IMR-90 (cell line): ENCODE data around the gene ACAA2. TPM values are rescaled to one million over a fixed set of nuclear protein-coding genes. Genes with fewer than 3 reads are reported as not detected.

Source experiments
- ATAC-seq: fragments of 200-7000 bp; cut with Tn5 transposase; 2 replicates; pipeline ENCODE4 v1.9.1; 2020; ENCODE audit warnings: low read depth, mild to moderate bottlenecking, moderate library complexity
- BruUV-seq: library from RNA; stranded (reverse); fragments of 400-500 nt; replicated peaks from 2 replicates; lab custom pipeline; 2021; lab: Mats Ljungman, UMichigan
- CTCF ChIA-PET: fragments of 300-600 bp; formaldehyde crosslinking; extraction: SDS; loops from one replicate; lab custom pipeline; 2021; ENCODE audit warnings: antibody characterized with exemption; lab: Yijun Ruan, JAX
- POLR2A ChIA-PET: fragments of 300-600 bp; sonication (Branson Sonifier 250); formaldehyde crosslinking; loops from one replicate; lab custom pipeline; 2022; ENCODE audit warnings: antibody characterized with exemption; ENCODE audit not compliant: unreplicated experiment; lab: Charles Lee
- DNase-seq: peaks from one replicate; pipeline ENCODE4 v3.0.0; 2013
- H2AFZ ChIP-seq: replicated peaks from 2 replicates; pipeline ENCODE3; 2013; ENCODE audit warnings: low read length, mild to moderate bottlenecking; ENCODE audit not compliant: poor library complexity
- H2AK5ac ChIP-seq: 2 replicates; pipeline ENCODE4 v1.6.1; 2013; ENCODE audit warnings: low read depth, low read length, inconsistent platforms
- H2AK9ac ChIP-seq: replicated peaks from 2 replicates; pipeline ENCODE3; 2013; ENCODE audit warnings: mild to moderate bottlenecking, low read depth, low read length, moderate library complexity; ENCODE audit not compliant: poor library complexity
- H2BK120ac ChIP-seq: 2 replicates; pipeline ENCODE4 v1.6.1; 2013; ENCODE audit warnings: low read depth, low read length, inconsistent platforms
- H2BK15ac ChIP-seq: 3 replicates; pipeline ENCODE4 v1.6.1; 2013; ENCODE audit warnings: low read depth, low read length, inconsistent platforms
- H2BK20ac ChIP-seq: 2 replicates; pipeline ENCODE4 v1.6.1; 2013; ENCODE audit warnings: low read depth, mild to moderate bottlenecking, inconsistent platforms, low read length, moderate library complexity
- H2BK5ac ChIP-seq: 2 replicates; pipeline ENCODE4 v1.6.1; 2013; ENCODE audit warnings: mild to moderate bottlenecking, low read depth, low read length, inconsistent platforms; ENCODE audit not compliant: poor library complexity, severe bottlenecking
- H3K14ac ChIP-seq: replicated peaks from 2 replicates; pipeline ENCODE4 v1.6.1; 2013; ENCODE audit warnings: low read depth, low read length, inconsistent platforms
- H3K18ac ChIP-seq: 2 replicates; pipeline ENCODE4 v1.6.1; 2013; ENCODE audit warnings: low read depth, low read length, control low read depth
- H3K23ac ChIP-seq: 2 replicates; pipeline ENCODE4 v1.6.1; 2013; ENCODE audit warnings: low read depth, low read length, inconsistent platforms
- H3K27ac ChIP-seq: 2 replicates; pipeline ENCODE4 v1.5.1; 2013; ENCODE audit warnings: mild to moderate bottlenecking, control low read depth, low read length; ENCODE audit not compliant: insufficient read depth
- H3K27me3 ChIP-seq: 2 replicates; pipeline ENCODE4 v1.6.1; 2013; ENCODE audit warnings: low read length; ENCODE audit not compliant: control insufficient read depth, insufficient read depth
- H3K36me3 ChIP-seq: 2 replicates; pipeline ENCODE4 v1.6.1; 2013; ENCODE audit warnings: low read length, mixed read lengths; ENCODE audit not compliant: control insufficient read depth, insufficient read depth
- H3K4ac ChIP-seq: 2 replicates; pipeline ENCODE4 v1.6.1; 2013; ENCODE audit warnings: low read depth, low read length, inconsistent platforms
- H3K4me1 ChIP-seq: 2 replicates; pipeline ENCODE4 v1.6.1; 2013; ENCODE audit warnings: low read length, mixed read lengths; ENCODE audit not compliant: control insufficient read depth, insufficient read depth
- H3K4me2 ChIP-seq: 2 replicates; pipeline ENCODE4 v1.6.1; 2013; ENCODE audit warnings: low read depth, mild to moderate bottlenecking, control low read depth, low read length, moderate library complexity
- H3K4me3 ChIP-seq: 2 replicates; pipeline ENCODE4 v1.5.1; 2013; ENCODE audit warnings: low read depth, mild to moderate bottlenecking, control low read depth, low read length, moderate library complexity; ENCODE audit not compliant: insufficient read depth
- H3K56ac ChIP-seq: 2 replicates; pipeline ENCODE4 v1.6.1; 2013; ENCODE audit warnings: low read length, inconsistent platforms; ENCODE audit not compliant: insufficient read depth; ENCODE audit errors: extremely low read depth
- H3K79me1 ChIP-seq, 2 experiments: 2 replicates each; pipeline ENCODE4 v1.6.1; 2013; ENCODE audit warnings: low read length in 2 of 2, inconsistent platforms in 1 of 2, low read depth in 1 of 2
- H3K9ac ChIP-seq: 2 replicates; pipeline ENCODE4 v1.6.1; 2013; ENCODE audit warnings: low read depth, low read length, control low read depth
- H3K9me1 ChIP-seq: 2 replicates; pipeline ENCODE4 v1.6.1; 2013; ENCODE audit warnings: low read length, inconsistent platforms; ENCODE audit not compliant: insufficient read depth
- H3K9me3 ChIP-seq: 2 replicates; pipeline ENCODE4 v1.6.1; 2013; ENCODE audit warnings: low read length; ENCODE audit not compliant: control insufficient read depth, insufficient read depth
- H4K20me1 ChIP-seq: 2 replicates; pipeline ENCODE4 v1.6.1; 2013; ENCODE audit warnings: low read length, inconsistent platforms; ENCODE audit not compliant: insufficient read depth
- H4K5ac ChIP-seq: 2 replicates; pipeline ENCODE4 v1.6.1; 2013; ENCODE audit warnings: mild to moderate bottlenecking, low read depth, low read length, control low read depth
- H4K8ac ChIP-seq, 2 experiments: 2 replicates each; pipeline ENCODE4 v1.6.1; 2013; ENCODE audit warnings: low read depth in 2 of 2, low read length in 2 of 2, control low read depth in 1 of 2, inconsistent platforms in 1 of 2
- H4K91ac ChIP-seq: 2 replicates; pipeline ENCODE4 v1.6.1; 2013; ENCODE audit warnings: low read depth, low read length, inconsistent platforms; ENCODE audit not compliant: insufficient read depth
- BHLHE40 ChIP-seq: fragments of 150-350 bp; IDR thresholded peaks from 2 replicates; pipeline ENCODE4 v1.6.1; 2016; ENCODE audit warnings: mild to moderate bottlenecking, low read depth, low read length
- CHD1 ChIP-seq: IDR thresholded peaks from 2 replicates; pipeline ENCODE4 v1.6.1; 2012; ENCODE audit warnings: low read depth, low read length, improper control_type of control experiment
- MAFK ChIP-seq: IDR thresholded peaks from 2 replicates; pipeline ENCODE4 v1.6.1; 2012; ENCODE audit warnings: low read depth, low read length, improper control_type of control experiment
- MAZ ChIP-seq: IDR thresholded peaks from 2 replicates; pipeline ENCODE4 v1.6.1; 2012; ENCODE audit warnings: low read depth, mild to moderate bottlenecking, low read length, improper control_type of control experiment, moderate library complexity, borderline replicate concordance
- NFE2L2 ChIP-seq: fragments of 150-350 bp; IDR thresholded peaks from 2 replicates; pipeline ENCODE4 v1.6.1; 2016; ENCODE audit warnings: low read depth, mild to moderate bottlenecking, low read length
- RAD21 ChIP-seq: IDR thresholded peaks from 2 replicates; pipeline ENCODE4 v1.6.1; 2012; ENCODE audit warnings: low read length, improper control_type of control experiment
- RCOR1 ChIP-seq: IDR thresholded peaks from 2 replicates; pipeline ENCODE4 v1.6.1; 2012; ENCODE audit warnings: mild to moderate bottlenecking, low read length, improper control_type of control experiment; ENCODE audit not compliant: insufficient replicate concordance
- WGBS, 2 experiments: methylation state at CpG; one replicate each; pipeline versions ENCODE4 v1.1.5 to v1.1.7; 2013; ENCODE audit warnings: missing lambda C conversion rate in 2 of 2; ENCODE audit not compliant: insufficient read length in 1 of 2; ENCODE audit errors: extremely low coverage in 2 of 2; 5-methylcytosine and 5-hydroxymethylcytosine counted together
- dilution Hi-C: fragments of 300-500 bp; cut with HindIII; formaldehyde crosslinking; loops from one replicate; pipeline ENCODE4 v1.14.3; 2018; ENCODE audit warnings: low sequenced_read_pairs; ENCODE audit not compliant: unreplicated experiment
- in situ Hi-C: fragments of 300-500 bp; cut with MboI; formaldehyde crosslinking; loops from 3 replicates; pipeline ENCODE4 v1.14.3; 2019; ENCODE audit warnings: low sequenced_read_pairs, inconsistent platforms, mixed read lengths
- intact Hi-C: fragments of 100-400 bp; cut with micrococcal nuclease; formaldehyde crosslinking; loops from 2 replicates; pipeline ENCODE4 v1.10.0; 2022
- polyA plus RNA-seq, 3 experiments: library from polyadenylated mRNA; depleted of rRNA; stranded (reverse); fragments of >200 nt; gene quantifications; 2 replicates each; pipeline ENCODE4 v1.2.3, GENCODE V29; 2012; ENCODE audit warnings: low replicate concordance in 1 of 3
- total RNA-seq: library from RNA; depleted of rRNA; stranded (reverse); fragments of >200 nt; gene quantifications from 2 replicates; pipeline ENCODE4 v1.2.3, GENCODE V29; 2012

Gene ACAA2
- total and polyA plus RNA-seq, 2 of the 4 experiments (the other 2 are of a cell fraction), result 24.4 to 61.5 TPM

DNA sequence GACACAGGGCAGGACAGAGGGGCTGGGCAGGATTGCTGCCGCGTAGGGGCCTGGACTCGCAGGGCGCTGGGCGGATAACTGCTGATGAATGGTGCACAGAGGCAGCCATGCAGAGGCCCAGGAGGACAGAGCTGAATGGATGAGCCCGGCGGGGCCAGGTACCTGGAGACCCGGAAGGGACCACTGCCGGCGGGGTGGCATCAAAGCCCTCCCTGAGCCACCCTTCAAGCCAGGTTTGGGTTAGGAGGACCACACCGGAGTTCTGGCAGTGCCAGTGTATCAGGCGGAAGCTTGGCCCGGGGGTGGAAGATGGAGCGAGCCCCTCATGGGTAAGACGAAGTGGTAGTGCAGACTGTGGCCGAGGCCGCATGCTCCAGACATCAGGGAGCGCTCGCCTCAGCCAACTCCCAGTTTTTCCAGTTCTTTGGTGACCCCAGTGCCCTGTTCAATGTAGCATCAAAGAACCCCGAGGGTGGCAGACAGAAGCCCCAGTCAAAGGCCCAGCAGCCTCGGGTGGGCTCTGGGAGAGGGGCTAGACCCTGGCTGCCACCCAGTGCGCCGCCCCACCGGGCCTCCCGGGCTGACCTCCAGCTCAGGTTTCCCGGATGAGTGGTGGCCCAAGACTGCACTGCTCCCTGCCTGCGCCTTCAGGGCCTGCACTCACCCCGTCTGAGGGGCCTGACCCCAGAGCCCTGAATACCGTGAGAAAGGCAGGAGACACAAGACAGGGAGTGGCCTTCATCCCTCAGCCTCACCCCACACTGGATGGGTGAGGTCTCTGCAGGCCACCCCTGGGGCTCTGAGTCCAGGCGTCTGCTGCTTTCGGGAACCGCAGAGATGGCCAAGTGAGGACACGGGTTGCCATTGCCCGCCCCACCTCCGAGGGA lies 50.9 kb downstream of the ACAA2 start:
- ChIA-PET POLR2A (no interaction called here), CTCF (no interaction called here)
- Histone ChIP-seq H2BK5ac (no peak overlapping the region), H2BK15ac (no peak overlapping the region), H3K27me3 (no peaks in the 10 kb centered on the region; the same call in 1 of the 2 replicates), H3K14ac (no peak overlapping the region), H4K5ac (no peak overlapping the region), H2BK20ac (no peak overlapping the region; the same call in 1 of the 2 replicates), H3K27ac (no peak overlapping the region), H4K91ac (no peak overlapping the region), H3K4me1 (peaks cover 5% of the 10 kb centered on the region), H2AK5ac (no peak overlapping the region), H4K8ac (no peak overlapping the region), H3K9me3 (no peaks in the 10 kb centered on the region), H3K23ac (no peak overlapping the region), H3K18ac (no peak overlapping the region), H4K20me1 (no peaks in the 10 kb centered on the region), H3K79me1 (no peaks in the 10 kb centered on the region), H3K4me3 (no peak overlapping the region), H2BK120ac (no peak overlapping the region), H3K56ac (no peak overlapping the region), H3K9me1 (peaks cover 9% of the 10 kb centered on the region; the same call in 1 of the 2 replicates), H3K4me2 (no peak overlapping the region), H2AK9ac (no peak overlapping the region), H3K4ac (no peak overlapping the region), H3K36me3 (no peaks in the 10 kb centered on the region), H3K9ac (no peak overlapping the region), H2AFZ (no peak overlapping the region)
- in situ Hi-C loops, result loop anchor here (10.0 kb wide), 1 partner anchor 248 kb away; no protein-coding TSS in a partner anchor
- dilution Hi-C loops, result no loop called here
- intact Hi-C loops, result no loop called here
- WGBS, 2 experiments, result 91% methylated on average over 9 of the region's 35 CpGs; no CpG with 5 or more reads in 1 of the 2 experiments
- no TSS peak for BruUV-seq
- ATAC-seq, result no peak
- no peak for DNase-seq
- TF ChIP-seq RAD21, result no peak
- TF ChIP-seq MAFK, result no peak
- no peak for TF ChIP-seq RCOR1
- TF ChIP-seq NFE2L2, result no peak
- no peak for TF ChIP-seq MAZ
- no peak for TF ChIP-seq BHLHE40
- TF ChIP-seq CHD1, result no peak
